ENCODE measurements around the gene FNDC11.

GRCh38 chr20:63541371-63541770 is 12.6 kb upstream of the FNDC11 start:
- TF ChIP-seq EZH2phosphoT487 (IDR thresholded peaks at IDR 0.05; ENCODE audit: borderline replicate concordance, low read length) (no peak), CTCF (conservative IDR thresholded peaks at IDR 0.05; ENCODE audit: low read depth, low read length) (no peak)
